NCI-H2171 (cell line): ENCODE measurements around the gene D2HGDH.

ENCODE experiments used
- DNase-seq: peaks from one replicate; lab custom pipeline; 2025; lab: John Stamatoyannopoulos, UW

D2HGDH gene

GRCh38 chr2:241734467-241735208 is at the start of gene D2HGDH:
TSS of gene D2HGDH (plus strand) at chr2:241734630. CDS start at chr2:241735225, 595 bp downstream.
- peak; percentile 72 for DNase-seq

- DNase-seq, result peak; percentile 1
Measured at GRCh38 chr2:241686324-241686649, 48.1 kb upstream of the D2HGDH start.

- DNase-seq, result peak; percentile 84
Measured at GRCh38 chr2:241686650-241687425, 47.6 kb upstream of the D2HGDH start, which contains the start of gene DTYMK. TSS of gene DTYMK (minus strand) at chr2:241686815. CDS start at chr2:241686783, 32 bp downstream.

- DNase-seq, result no peak
Measured at GRCh38 chr2:241689306-241689705, 45.1 kb upstream of the D2HGDH start.

GRCh38 chr2:241690202-241690717 is 44.2 kb upstream of the D2HGDH start:
- no peak for DNase-seq

GRCh38 chr2:241692448-241692847 is 42.0 kb upstream of the D2HGDH start:
- DNase-seq, result no peak

- DNase-seq, result no peak
Measured at GRCh38 chr2:241695651-241696050, 38.8 kb upstream of the D2HGDH start.

GRCh38 chr2:241701149-241701398 is 33.4 kb upstream of the D2HGDH start:
- peak; percentile 85 for DNase-seq

GRCh38 chr2:241701399-241702154 is 32.9 kb upstream of the D2HGDH start, which contains the start of gene ING5:
TSS of gene ING5 (plus strand) at chr2:241702039. CDS start at chr2:241702066, 27 bp downstream.
- DNase-seq, result peak; percentile 77

GRCh38 chr2:241702155-241703031 is 32.0 kb upstream of the D2HGDH start:
- DNase-seq, result peak; percentile 41

- no peak for DNase-seq
Measured at GRCh38 chr2:241703032-241703604, 31.3 kb upstream of the D2HGDH start.

- no peak for DNase-seq
Measured at GRCh38 chr2:241706537-241706936, 27.9 kb upstream of the D2HGDH start.

- DNase-seq, result no peak
Measured at GRCh38 chr2:241708879-241709278, 25.6 kb upstream of the D2HGDH start.

- no peak for DNase-seq
Measured at GRCh38 chr2:241719093-241719492, 15.3 kb upstream of the D2HGDH start.

- DNase-seq, result no peak
Measured at GRCh38 chr2:241720099-241720498, 14.3 kb upstream of the D2HGDH start.

- no peak for DNase-seq
Measured at GRCh38 chr2:241720560-241720959, 13.9 kb upstream of the D2HGDH start.

- no peak for DNase-seq
Measured at GRCh38 chr2:241721852-241722251, 12.6 kb upstream of the D2HGDH start.

GRCh38 chr2:241722896-241723454 is 11.5 kb upstream of the D2HGDH start:
- DNase-seq, result no peak

- DNase-seq, result no peak
Measured at GRCh38 chr2:241724259-241724974, 10.0 kb upstream of the D2HGDH start.
